Body of pancreas (tissue), 4 donors: Measurements from ENCODE around the gene SUGCT.

ENCODE experiments used
- CTCF ChIP-seq, 7 experiments: fragments of 450-650 bp in 4 of 7; fragments of 200-600 bp in 3 of 7; sonication (generic) in 3 of 7; IDR thresholded peaks; one replicate each; pipeline ENCODE4 v1.5.1; 2016 to 2019; ENCODE audit warnings: antibody characterized with exemption in 7 of 7
- POLR2A ChIP-seq, 3 donors: fragments of 450-650 bp; IDR thresholded peaks; one replicate each; pipeline ENCODE4 v1.6.1; 2016; ENCODE audit warnings: antibody characterized with exemption in 3 of 3, mild to moderate bottlenecking in 2 of 3

GRCh38 chr7:40531956-40532355, 397.2 kb downstream of the SUGCT start:
- TF ChIP-seq CTCF (IDR thresholded peaks at IDR 0.05) (no peak), POLR2A (IDR thresholded peaks at IDR 0.05) (no peak)
